Stimulated activated CD8-positive, alpha-beta memory T cell treated with anti-CD3 and anti-CD28 coated beads, Interleukin-2, amount 100 ng/mL, for 1 hour (primary cell): Measurements from ENCODE around the gene MYO5B.

Source experiments
- DNase-seq, 2 donors: peaks; one replicate each; pipeline ENCODE4 v3.0.0-alpha.2; 2020; ENCODE audit warnings: low read depth in 2 of 2

MYO5B gene

GRCh38 chr18:49886891-49887764 lies 307.8 kb downstream of the MYO5B start:
- no peak for DNase-seq

- DNase-seq = no peak
Observed at GRCh38 chr18:49884959-49885358, 310.0 kb downstream of the MYO5B start.

- DNase-seq = no peak
Observed at GRCh38 chr18:49884465-49884864, 310.5 kb downstream of the MYO5B start.

GRCh38 chr18:49880661-49881060 lies 314.3 kb downstream of the MYO5B start:
- DNase-seq = no peak

GRCh38 chr18:49879271-49879580 lies 315.7 kb downstream of the MYO5B start:
- no peak for DNase-seq

GRCh38 chr18:49878567-49879270 lies 316.2 kb downstream of the MYO5B start:
- DNase-seq = no peak

GRCh38 chr18:49878015-49878414 lies 316.9 kb downstream of the MYO5B start:
- no peak for DNase-seq

GRCh38 chr18:49876536-49876935 lies 318.4 kb downstream of the MYO5B start:
- no peak for DNase-seq

GRCh38 chr18:49875783-49876182 lies 319.2 kb downstream of the MYO5B start:
- DNase-seq = no peak

- DNase-seq = no peak
Observed at GRCh38 chr18:49875155-49875554, 319.8 kb downstream of the MYO5B start.

GRCh38 chr18:49874238-49874637 lies 320.7 kb downstream of the MYO5B start:
- DNase-seq = no peak

GRCh38 chr18:49869354-49869753 lies 325.6 kb downstream of the MYO5B start:
- DNase-seq = no peak

GRCh38 chr18:49866680-49867079 lies 328.3 kb downstream of the MYO5B start:
- no peak for DNase-seq

GRCh38 chr18:49865401-49865800 lies 329.5 kb downstream of the MYO5B start:
- DNase-seq = no peak

GRCh38 chr18:49863769-49864621 lies 331.0 kb downstream of the MYO5B start:
- no peak for DNase-seq

- DNase-seq = no peak
Observed at GRCh38 chr18:49862656-49863385, 332.1 kb downstream of the MYO5B start.

- no peak for DNase-seq
Observed at GRCh38 chr18:49861659-49862058, 333.3 kb downstream of the MYO5B start.

- DNase-seq = no peak
Observed at GRCh38 chr18:49859725-49860124, 335.2 kb downstream of the MYO5B start.

GRCh38 chr18:49859021-49859359 lies 336.0 kb downstream of the MYO5B start:
- no peak for DNase-seq

- peak; percentile 24 to 34 for DNase-seq
Observed at GRCh38 chr18:49858309-49859020, 336.5 kb downstream of the MYO5B start.

GRCh38 chr18:49857708-49858107 lies 337.2 kb downstream of the MYO5B start:
- DNase-seq = no peak
